ENCODE measurements around the gene BBS10.

GRCh38 chr12:76374386-76375020, 26.3 kb upstream of the BBS10 start:
- TF ChIP-seq, protein P1, sequence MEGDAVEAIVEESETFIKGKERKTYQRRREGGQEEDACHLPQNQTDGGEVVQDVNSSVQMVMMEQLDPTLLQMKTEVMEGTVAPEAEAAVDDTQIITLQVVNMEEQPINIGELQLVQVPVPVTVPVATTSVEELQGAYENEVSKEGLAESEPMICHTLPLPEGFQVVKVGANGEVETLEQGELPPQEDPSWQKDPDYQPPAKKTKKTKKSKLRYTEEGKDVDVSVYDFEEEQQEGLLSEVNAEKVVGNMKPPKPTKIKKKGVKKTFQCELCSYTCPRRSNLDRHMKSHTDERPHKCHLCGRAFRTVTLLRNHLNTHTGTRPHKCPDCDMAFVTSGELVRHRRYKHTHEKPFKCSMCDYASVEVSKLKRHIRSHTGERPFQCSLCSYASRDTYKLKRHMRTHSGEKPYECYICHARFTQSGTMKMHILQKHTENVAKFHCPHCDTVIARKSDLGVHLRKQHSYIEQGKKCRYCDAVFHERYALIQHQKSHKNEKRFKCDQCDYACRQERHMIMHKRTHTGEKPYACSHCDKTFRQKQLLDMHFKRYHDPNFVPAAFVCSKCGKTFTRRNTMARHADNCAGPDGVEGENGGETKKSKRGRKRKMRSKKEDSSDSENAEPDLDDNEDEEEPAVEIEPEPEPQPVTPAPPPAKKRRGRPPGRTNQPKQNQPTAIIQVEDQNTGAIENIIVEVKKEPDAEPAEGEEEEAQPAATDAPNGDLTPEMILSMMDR (IDR thresholded peaks at IDR 0.05), result no peak
- no peak for TF ChIP-seq POLR2A (IDR thresholded peaks at IDR 0.05)

Measured in thyroid gland (tissue), 4 donors.